Nephron (organoid): ENCODE measurements around the gene NRAS.

ENCODE experiments used
- H3K27ac Mint-ChIP-seq, 3 experiments: 2 replicates each; pipeline ENCODE4 v1.8.0; 2020; ENCODE audit warnings: mixed read lengths in 3 of 3, mild to moderate bottlenecking in 2 of 3, moderate library complexity in 1 of 3
- H3K27me3 Mint-ChIP-seq: 2 replicates; pipeline ENCODE4 v1.8.0; 2021; ENCODE audit warnings: low read depth, mild to moderate bottlenecking, moderate library complexity, mixed read lengths
- H3K36me3 Mint-ChIP-seq: 2 replicates; pipeline ENCODE4 v1.8.0; 2020; ENCODE audit warnings: low read depth, mixed read lengths
- H3K4me1 Mint-ChIP-seq: 2 replicates; pipeline ENCODE4 v1.8.0; 2020; ENCODE audit warnings: mixed read lengths
- H3K4me3 Mint-ChIP-seq, 3 experiments: 2 replicates each; pipeline ENCODE4 v1.8.0; 2020; ENCODE audit warnings: mild to moderate bottlenecking in 3 of 3, mixed read lengths in 3 of 3, moderate library complexity in 2 of 3
- H3K9me3 Mint-ChIP-seq: 2 replicates; pipeline ENCODE4 v1.8.0; 2020; ENCODE audit warnings: mixed read lengths
- CTCF ChIP-seq, 3 experiments: fragments of 200-600 bp; sonication (generic); IDR thresholded peaks; one replicate each; pipeline ENCODE4 v1.5.0; 2021; ENCODE audit warnings: antibody characterized with exemption in 3 of 3; ENCODE audit not compliant: unreplicated experiment in 3 of 3

The NRAS gene

DNA sequence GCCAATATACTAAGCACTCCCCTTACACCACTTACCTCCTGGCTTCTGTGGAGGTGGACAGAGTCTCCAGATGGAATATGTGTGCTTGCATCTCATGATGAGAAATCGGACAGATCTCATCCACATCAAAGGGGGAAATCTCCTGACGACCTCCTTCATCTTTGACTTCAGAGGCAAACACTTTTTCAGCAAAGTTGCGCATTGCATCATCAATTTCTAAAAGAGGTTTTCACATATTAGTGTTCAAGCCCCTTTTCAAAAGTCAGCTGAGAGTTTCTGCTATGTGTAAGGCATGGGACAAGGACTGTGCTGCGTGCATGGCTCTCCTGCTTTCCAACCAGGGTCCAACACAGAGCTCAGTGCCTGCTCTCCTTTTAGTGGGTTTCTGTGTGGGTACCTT lies 28.0 kb downstream of the NRAS start:
- Mint-ChIP-seq H3K9me3 (no peaks in the 10 kb centered on the region), H3K27me3 (peaks cover 19% of the 10 kb centered on the region), H3K27ac (no peak overlapping the region), H3K4me1 (no peaks in the 10 kb centered on the region), H3K36me3 (no peaks in the 10 kb centered on the region), H3K4me3 (no peak overlapping the region)
- TF ChIP-seq CTCF (IDR thresholded peaks at IDR 0.05; ENCODE audit: unreplicated experiment in 3 of 3) = no peak

- no peaks in the 10 kb centered on the region for H3K36me3 Mint-ChIP-seq
- no peaks in the 10 kb centered on the region for H3K4me1 Mint-ChIP-seq
- no peak for TF ChIP-seq CTCF (IDR thresholded peaks at IDR 0.05; ENCODE audit: unreplicated experiment in 3 of 3)
- H3K27me3 Mint-ChIP-seq = peaks cover 19% of the 10 kb centered on the region
- no peak overlapping the region for H3K4me3 Mint-ChIP-seq
- no peaks in the 10 kb centered on the region for H3K9me3 Mint-ChIP-seq
- no peak overlapping the region for H3K27ac Mint-ChIP-seq
Measured at GRCh38 chr1:114685851-114686250, 30.7 kb downstream of the NRAS start.

- H3K4me1 Mint-ChIP-seq = no peaks in the 10 kb centered on the region
- no peak for TF ChIP-seq CTCF (IDR thresholded peaks at IDR 0.05; ENCODE audit: unreplicated experiment in 3 of 3)
- peaks cover 30% of the 10 kb centered on the region for H3K27me3 Mint-ChIP-seq
- no peaks in the 10 kb centered on the region for H3K36me3 Mint-ChIP-seq
- no peaks in the 10 kb centered on the region for H3K9me3 Mint-ChIP-seq
- H3K27ac Mint-ChIP-seq = no peak overlapping the region
- H3K4me3 Mint-ChIP-seq = no peak overlapping the region
Measured at GRCh38 chr1:114677691-114678090, 38.9 kb downstream of the NRAS start.

DNA sequence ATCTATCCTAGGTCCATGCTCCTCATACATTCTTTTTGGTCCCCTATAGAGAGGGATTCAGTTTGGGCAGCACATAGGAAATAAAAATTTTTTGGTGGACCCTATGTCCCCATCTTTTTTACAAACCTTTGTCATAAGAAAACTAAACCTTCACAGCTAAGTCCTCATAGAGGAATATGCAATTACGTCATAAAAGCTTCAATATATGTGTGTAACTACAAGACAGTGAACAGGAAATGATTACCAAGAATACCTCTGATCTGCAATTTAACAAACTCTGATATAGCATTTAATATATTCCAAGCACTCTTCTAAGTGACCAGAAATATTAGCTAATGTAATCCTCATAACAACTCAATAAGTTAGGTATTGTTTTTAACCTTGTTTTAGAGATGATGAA lies 40.5 kb downstream of the NRAS start:
- H3K4me1 Mint-ChIP-seq = no peaks in the 10 kb centered on the region

DNA sequence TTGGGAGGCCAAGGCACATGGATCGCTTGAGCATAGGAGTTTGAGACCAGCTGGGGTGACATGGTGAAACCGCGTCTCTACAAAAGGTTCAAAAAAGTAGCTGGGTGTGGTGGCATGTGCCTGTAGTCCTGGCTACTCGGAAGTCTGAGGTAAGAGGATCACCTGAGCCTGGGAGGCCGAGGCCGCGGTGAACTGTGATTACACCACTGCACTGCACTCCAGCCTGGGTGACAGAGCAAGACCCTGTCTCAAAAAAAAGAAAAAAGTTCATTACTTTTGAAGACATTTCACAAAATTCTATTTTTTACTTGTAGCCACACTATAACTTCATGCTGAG lies 44.7 kb downstream of the NRAS start:
- no peak for TF ChIP-seq CTCF (IDR thresholded peaks at IDR 0.05; ENCODE audit: unreplicated experiment in 3 of 3)
- Mint-ChIP-seq H3K36me3 (no peaks in the 10 kb centered on the region), H3K27ac (no peak overlapping the region), H3K27me3 (peaks cover 30% of the 10 kb centered on the region), H3K9me3 (no peaks in the 10 kb centered on the region), H3K4me3 (no peak overlapping the region), H3K4me1 (peaks cover 12% of the 10 kb centered on the region)

More for the DNA sequence above, 40.5 kb downstream of the NRAS start:
- Mint-ChIP-seq H3K9me3 (no peaks in the 10 kb centered on the region), H3K27ac (no peak overlapping the region), H3K27me3 (peaks cover 35% of the 10 kb centered on the region), H3K36me3 (no peaks in the 10 kb centered on the region), H3K4me3 (no peak overlapping the region)
- TF ChIP-seq CTCF (IDR thresholded peaks at IDR 0.05; ENCODE audit: unreplicated experiment in 3 of 3) = no peak

DNA sequence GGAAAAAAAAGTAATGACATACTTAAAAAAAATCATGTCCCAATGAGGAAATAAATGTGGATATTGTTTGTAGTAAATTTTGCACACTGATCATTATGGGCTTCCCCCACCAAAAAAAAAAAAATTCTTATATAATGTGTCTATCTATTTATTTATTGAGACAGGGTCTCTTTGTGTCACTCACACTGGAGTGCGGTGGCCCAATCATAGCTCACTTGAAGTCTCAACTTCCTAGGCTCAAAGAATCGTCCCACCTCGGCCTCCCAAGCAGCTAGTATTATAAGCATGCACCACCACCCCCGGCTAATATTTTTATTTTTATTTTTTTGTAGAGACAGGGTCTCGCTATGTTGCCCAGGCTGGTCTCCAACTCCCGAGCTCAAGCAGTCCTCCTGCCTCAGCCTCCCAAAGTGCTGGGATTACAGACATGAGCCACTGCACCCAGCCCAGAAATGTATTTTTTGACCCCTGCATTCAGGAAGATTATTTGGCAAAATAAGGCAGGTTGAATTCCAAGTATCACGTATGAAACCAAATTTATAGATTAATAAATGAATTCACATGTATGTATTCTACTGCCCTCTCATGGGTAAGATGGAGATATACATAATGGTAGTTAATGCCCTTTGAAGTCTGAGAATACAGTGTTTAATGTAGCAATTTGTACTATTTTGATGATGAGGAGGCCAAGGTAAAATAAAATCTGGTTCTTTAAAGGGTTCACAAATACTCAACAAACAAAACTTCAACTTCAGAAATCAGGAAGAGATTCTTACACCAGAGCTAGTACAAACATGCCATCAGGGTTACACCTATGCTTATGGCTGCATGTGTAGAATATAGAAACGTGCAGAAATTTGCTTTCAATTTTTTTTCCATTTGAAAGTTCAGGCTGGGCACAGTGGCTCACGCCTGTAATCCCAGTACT lies 45.3 kb downstream of the NRAS start:
- H3K4me3 Mint-ChIP-seq = peak overlapping the region in 2 of 3 experiments; percentile 42 to 58
- no peaks in the 10 kb centered on the region for H3K36me3 Mint-ChIP-seq
- H3K9me3 Mint-ChIP-seq = no peaks in the 10 kb centered on the region
- H3K27me3 Mint-ChIP-seq = peaks cover 28% of the 10 kb centered on the region
- peak; percentile 36 to 51 (median 36) for TF ChIP-seq CTCF (IDR thresholded peaks at IDR 0.05; ENCODE audit: unreplicated experiment in 3 of 3)
- H3K4me1 Mint-ChIP-seq = peaks cover 12% of the 10 kb centered on the region
- no peak overlapping the region for H3K27ac Mint-ChIP-seq
